PFSK-1 (cell line): ENCODE data around the gene ADAMTS3.

Source experiments
- FOXP2 ChIP-seq: optimal IDR thresholded peaks from 2 replicates; pipeline ENCODE3; 2011; ENCODE audit warnings: borderline replicate concordance, control low read depth, inconsistent platforms; ENCODE audit not compliant: insufficient read depth; ENCODE audit errors: extremely low read length, extremely low read depth
- POLR2AphosphoS5 ChIP-seq: IDR thresholded peaks from 2 replicates; pipeline ENCODE4 v1.6.1; 2012; ENCODE audit warnings: low read depth, mild to moderate bottlenecking, control low read depth, low read length, moderate library complexity
- REST ChIP-seq, 2 experiments: IDR thresholded peaks; 2 replicates each; pipeline versions ENCODE4 v1.6.1 to v1.8.0; 2011 to 2012; ENCODE audit warnings: low read depth in 2 of 2, low read length in 2 of 2, control low read depth in 1 of 2, inconsistent platforms in 1 of 2, mild to moderate bottlenecking in 1 of 2, moderate library complexity in 1 of 2; ENCODE audit not compliant: insufficient read depth in 1 of 2
- SIN3A ChIP-seq: IDR thresholded peaks from 2 replicates; pipeline ENCODE4 v1.6.1; 2012; ENCODE audit warnings: mild to moderate bottlenecking, low read length, moderate library complexity, borderline replicate concordance; ENCODE audit not compliant: insufficient read depth
- TAF1 ChIP-seq: IDR thresholded peaks from 2 replicates; pipeline ENCODE4 v1.6.1; 2012; ENCODE audit warnings: low read length, control low read depth, borderline replicate concordance; ENCODE audit not compliant: insufficient read depth

The ADAMTS3 gene

DNA sequence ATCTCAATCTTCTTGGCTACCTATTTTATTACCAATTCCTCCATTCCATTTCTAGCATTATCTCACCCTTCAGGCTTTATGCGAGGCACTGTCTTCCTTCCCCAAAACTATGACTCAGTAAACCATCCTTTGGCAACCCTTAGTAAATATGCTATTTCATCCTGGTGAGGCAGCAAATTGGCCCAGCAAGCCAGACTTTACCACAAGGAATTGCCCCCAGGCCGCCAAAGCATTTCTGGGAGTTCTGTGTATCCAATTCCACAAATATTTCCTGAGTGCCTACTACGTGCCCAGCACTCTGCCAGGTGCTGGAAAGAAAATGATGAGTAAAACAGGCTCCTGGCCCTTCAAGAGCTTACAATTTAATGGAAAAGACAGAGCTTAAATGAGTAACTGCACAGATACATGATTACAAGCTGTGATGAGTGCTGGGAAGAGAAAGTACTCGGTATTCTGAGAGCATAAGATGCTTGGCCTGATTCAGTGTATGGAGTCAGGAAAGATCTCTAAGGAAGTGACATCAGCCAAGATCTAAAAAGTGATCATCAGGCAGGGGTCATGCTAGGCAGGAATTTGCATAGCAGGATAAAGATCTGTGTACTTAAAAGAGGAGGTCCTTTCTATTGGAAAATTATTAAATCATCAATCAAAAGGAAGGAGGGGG, 193.8 kb downstream of the ADAMTS3 start:
- TF ChIP-seq FOXP2 = no peak
- TF ChIP-seq SIN3A = no peak
- TF ChIP-seq REST (IDR thresholded peaks at IDR 0.05; ENCODE audit: insufficient read depth in 1 of 2, low read depth in 2 of 2, low read length in 2 of 2) = no peak

GRCh38 chr4:72374159-72374558, 194.9 kb downstream of the ADAMTS3 start:
- no peak for TF ChIP-seq POLR2AphosphoS5
- no peak for TF ChIP-seq REST (IDR thresholded peaks at IDR 0.05; ENCODE audit: insufficient read depth in 1 of 2, low read depth in 2 of 2, low read length in 2 of 2)
- TF ChIP-seq TAF1 = no peak
- no peak for TF ChIP-seq FOXP2
- no peak for TF ChIP-seq SIN3A

DNA sequence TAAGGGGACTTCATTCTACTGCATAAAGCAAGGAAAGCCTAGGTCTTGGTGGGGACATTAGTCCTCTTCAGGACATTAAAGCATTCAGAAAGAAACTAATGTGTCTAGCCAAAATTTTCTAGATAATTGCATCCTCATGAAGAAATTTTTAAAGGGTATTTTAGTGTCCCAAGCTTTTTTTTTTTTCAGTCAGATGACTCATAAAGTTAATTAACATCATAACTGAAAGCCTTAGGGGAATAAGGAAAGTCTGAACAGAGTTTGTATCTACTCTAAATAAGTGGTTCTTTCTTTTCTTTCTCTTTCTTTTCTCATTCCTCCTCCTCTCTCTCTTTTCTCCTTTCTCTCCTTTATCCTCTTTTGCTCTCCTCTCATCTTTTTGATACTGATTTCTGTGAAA, 202.4 kb downstream of the ADAMTS3 start:
- TF ChIP-seq SIN3A = no peak
- no peak for TF ChIP-seq POLR2AphosphoS5
- TF ChIP-seq REST (IDR thresholded peaks at IDR 0.05; ENCODE audit: insufficient read depth in 1 of 2, low read depth in 2 of 2, low read length in 2 of 2) = no peak
- no peak for TF ChIP-seq TAF1
- no peak for TF ChIP-seq FOXP2

DNA sequence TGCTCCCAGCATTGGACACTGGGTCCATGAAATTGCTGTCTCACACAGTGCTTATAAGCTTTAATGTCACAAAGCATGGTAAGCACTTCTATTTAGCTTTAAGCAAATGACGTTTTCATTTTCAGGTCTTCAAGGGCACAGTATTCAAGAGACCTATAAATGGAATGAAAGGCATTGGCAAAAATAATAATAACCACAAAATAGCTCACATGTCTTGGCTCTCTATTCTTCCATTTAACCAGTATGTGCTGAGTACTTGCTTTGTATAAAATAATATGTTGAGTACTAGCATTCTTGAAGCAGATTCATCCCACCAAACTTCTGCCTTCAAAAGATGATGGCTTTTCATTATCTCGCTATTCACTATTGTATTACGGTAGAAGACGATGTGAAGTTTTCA, 203.0 kb downstream of the ADAMTS3 start:
- TF ChIP-seq FOXP2 (no peak), POLR2AphosphoS5 (no peak), REST (IDR thresholded peaks at IDR 0.05; ENCODE audit: insufficient read depth in 1 of 2, low read depth in 2 of 2, low read length in 2 of 2) (no peak), TAF1 (no peak), SIN3A (no peak)

DNA sequence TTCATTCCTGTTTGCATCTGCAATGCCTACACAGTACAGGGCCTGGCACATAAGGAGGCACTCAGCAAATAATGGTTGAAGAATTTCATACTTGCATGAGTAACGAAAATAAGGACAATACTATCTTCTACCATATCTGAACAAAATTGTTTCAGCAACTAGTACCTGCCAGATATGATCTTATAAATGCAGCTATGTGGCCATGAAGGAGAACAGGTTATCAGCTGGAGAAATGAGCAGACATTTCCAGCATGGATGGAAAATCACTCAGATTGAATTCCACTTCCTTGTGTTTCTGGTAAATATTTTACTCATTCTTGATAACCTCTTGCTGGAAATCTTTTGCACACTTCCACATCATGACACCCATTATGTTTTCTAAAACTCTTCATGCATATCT, 204.0 kb downstream of the ADAMTS3 start:
- TF ChIP-seq FOXP2 = no peak
- TF ChIP-seq POLR2AphosphoS5 = no peak
- no peak for TF ChIP-seq REST (IDR thresholded peaks at IDR 0.05; ENCODE audit: insufficient read depth in 1 of 2, low read depth in 2 of 2, low read length in 2 of 2)
- no peak for TF ChIP-seq SIN3A
